Smooth muscle cell (in vitro differentiated cells): ENCODE measurements around the gene NFKBIZ. TPM values are rescaled to one million over a fixed set of nuclear protein-coding genes. Genes with fewer than 3 reads are reported as not detected.

Source experiments
- DNase-seq: peaks from one replicate; lab custom pipeline; 2025; ENCODE audit not compliant: unreplicated experiment; lab: John Stamatoyannopoulos, UW
- H2AFZ ChIP-seq: fragments of 200-600 bp; sonication (generic); 2 replicates; pipeline ENCODE4 v1.6.0; 2016; ENCODE audit warnings: antibody characterized with exemption, low read depth, mild to moderate bottlenecking
- H3F3A ChIP-seq: fragments of 200-600 bp; sonication (generic); 2 replicates; pipeline ENCODE4 v1.6.0; 2017; ENCODE audit warnings: antibody characterized with exemption, low read depth
- H3K27ac ChIP-seq: fragments of 200-600 bp; sonication (generic); 2 replicates; pipeline ENCODE4 v1.5.1; 2016; ENCODE audit warnings: low read depth, mild to moderate bottlenecking
- H3K27me3 ChIP-seq: fragments of 200-600 bp; sonication (generic); 2 replicates; pipeline ENCODE4 v1.6.1; 2016; ENCODE audit warnings: low read depth, mild to moderate bottlenecking
- H3K36me3 ChIP-seq: fragments of 200-600 bp; sonication (generic); 2 replicates; pipeline ENCODE4 v1.5.1; 2016; ENCODE audit warnings: low read depth
- H3K4me1 ChIP-seq: fragments of 200-600 bp; sonication (generic); 2 replicates; pipeline ENCODE4 v1.5.1; 2016; ENCODE audit warnings: low read depth
- H3K4me2 ChIP-seq: fragments of 200-600 bp; sonication (generic); 2 replicates; pipeline ENCODE4 v1.6.0; 2016; ENCODE audit warnings: mild to moderate bottlenecking
- H3K4me3 ChIP-seq: fragments of 200-600 bp; sonication (generic); 2 replicates; pipeline ENCODE4 v1.5.1; 2016; ENCODE audit warnings: mild to moderate bottlenecking
- H3K79me2 ChIP-seq: fragments of 200-600 bp; sonication (generic); 2 replicates; pipeline ENCODE4 v1.6.0; 2016; ENCODE audit warnings: low read depth, mild to moderate bottlenecking
- H3K9ac ChIP-seq: fragments of 200-600 bp; sonication (generic); 2 replicates; pipeline ENCODE4 v1.6.0; 2016; ENCODE audit warnings: low read depth
- H3K9me3 ChIP-seq: fragments of 200-600 bp; sonication (generic); replicated peaks from 2 replicates; pipeline ENCODE4 v1.5.1; 2016; ENCODE audit warnings: low read depth
- H4K20me1 ChIP-seq: fragments of 200-600 bp; sonication (generic); 2 replicates; pipeline ENCODE4 v1.6.0; 2016; ENCODE audit warnings: low read depth
- CTCF ChIP-seq: fragments of 200-600 bp; sonication (generic); IDR thresholded peaks from 2 replicates; pipeline ENCODE4 v1.5.1; 2017; ENCODE audit warnings: borderline replicate concordance, mild to moderate bottlenecking, antibody characterized with exemption; ENCODE audit not compliant: insufficient read depth, poor library complexity, severe bottlenecking
- WGBS: methylation state at CpG from one replicate; pipeline ENCODE4 v1.1.7; 2016; ENCODE audit warnings: low lambda C conversion rate; 5-methylcytosine and 5-hydroxymethylcytosine counted together
- polyA plus RNA-seq: library from polyadenylated mRNA; unstranded; fragments of >200 nt; fragmentation: Nextera tagmentation; extraction: Ambion mirVana; gene quantifications from 2 replicates; pipeline ENCODE4 v1.2.1, GENCODE V29; 2016
- total RNA-seq: library from RNA; depleted of rRNA; stranded (reverse); fragments of >200 nt; gene quantifications from 2 replicates; pipeline ENCODE4 v1.2.3, GENCODE V29; 2014

Gene NFKBIZ
- total and polyA plus RNA-seq, 2 experiments from 2014 or later = 236 to 306 TPM

GRCh38 chr3:101833446-101833974 is 15.8 kb upstream of the NFKBIZ start:
- Histone ChIP-seq H4K20me1 (no peaks in the 10 kb centered on the region), H3K27me3 (no peaks in the 10 kb centered on the region), H3K27ac (no peak overlapping the region), H3K79me2 (peaks cover 31% of the 10 kb centered on the region), H3K9me3 (no peaks in the 10 kb centered on the region), H3K36me3 (no peaks in the 10 kb centered on the region), H2AFZ (no peak overlapping the region), H3K4me3 (no peak overlapping the region), H3K9ac (no peak overlapping the region), H3K4me1 (peaks cover 10% of the 10 kb centered on the region), H3F3A (peaks cover 5% of the 10 kb centered on the region), H3K4me2 (no peak overlapping the region)
- WGBS = 95% methylated on average over 2 of the region's 2 CpGs
- TF ChIP-seq CTCF = no peak
- no peak for DNase-seq

GRCh38 chr3:101835676-101836075 is 13.6 kb upstream of the NFKBIZ start:
- Histone ChIP-seq H3K4me1 (no peaks in the 10 kb centered on the region), H3K27ac (no peak overlapping the region), H4K20me1 (no peaks in the 10 kb centered on the region), H3K4me3 (no peak overlapping the region), H3K27me3 (no peaks in the 10 kb centered on the region), H3K4me2 (no peak overlapping the region), H3K36me3 (no peaks in the 10 kb centered on the region), H3F3A (no peaks in the 10 kb centered on the region), H3K9ac (no peak overlapping the region), H3K9me3 (no peaks in the 10 kb centered on the region), H3K79me2 (peaks cover 16% of the 10 kb centered on the region), H2AFZ (no peak overlapping the region)
- DNase-seq = no peak
- 98% methylated on average over 2 of the region's 2 CpGs for WGBS
- no peak for TF ChIP-seq CTCF

- no peak overlapping the region for H3K9ac ChIP-seq
- no peak overlapping the region for H3K27ac ChIP-seq
- no peaks in the 10 kb centered on the region for H4K20me1 ChIP-seq
- no peaks in the 10 kb centered on the region for H3K4me1 ChIP-seq
- H3K4me3 ChIP-seq = no peak overlapping the region
- 93% methylated on average over 6 of the region's 6 CpGs for WGBS
- no peak for DNase-seq
- H3K27me3 ChIP-seq = no peaks in the 10 kb centered on the region
- H3K79me2 ChIP-seq = peaks cover 11% of the 10 kb centered on the region
- H2AFZ ChIP-seq = no peak overlapping the region
- no peaks in the 10 kb centered on the region for H3K36me3 ChIP-seq
- no peak overlapping the region for H3K4me2 ChIP-seq
- no peak for TF ChIP-seq CTCF
- H3K9me3 ChIP-seq = no peaks in the 10 kb centered on the region
- H3F3A ChIP-seq = no peaks in the 10 kb centered on the region
Observed at GRCh38 chr3:101836160-101836559, 13.2 kb upstream of the NFKBIZ start.
